GM12873 (cell line): ENCODE measurements around the gene RGS12.

ENCODE experiments used
- CTCF ChIP-seq: IDR thresholded peaks from 2 replicates; pipeline ENCODE4 v1.5.1; 2012; ENCODE audit warnings: low read depth, mild to moderate bottlenecking, moderate library complexity, low read length, control low read depth; ENCODE audit not compliant: insufficient read depth; ENCODE audit errors: missing control alignments

RGS12 gene

GRCh38 chr4:3303923-3304710 lies 11.3 kb downstream of the RGS12 start:
- TF ChIP-seq CTCF: no peak

DNA sequence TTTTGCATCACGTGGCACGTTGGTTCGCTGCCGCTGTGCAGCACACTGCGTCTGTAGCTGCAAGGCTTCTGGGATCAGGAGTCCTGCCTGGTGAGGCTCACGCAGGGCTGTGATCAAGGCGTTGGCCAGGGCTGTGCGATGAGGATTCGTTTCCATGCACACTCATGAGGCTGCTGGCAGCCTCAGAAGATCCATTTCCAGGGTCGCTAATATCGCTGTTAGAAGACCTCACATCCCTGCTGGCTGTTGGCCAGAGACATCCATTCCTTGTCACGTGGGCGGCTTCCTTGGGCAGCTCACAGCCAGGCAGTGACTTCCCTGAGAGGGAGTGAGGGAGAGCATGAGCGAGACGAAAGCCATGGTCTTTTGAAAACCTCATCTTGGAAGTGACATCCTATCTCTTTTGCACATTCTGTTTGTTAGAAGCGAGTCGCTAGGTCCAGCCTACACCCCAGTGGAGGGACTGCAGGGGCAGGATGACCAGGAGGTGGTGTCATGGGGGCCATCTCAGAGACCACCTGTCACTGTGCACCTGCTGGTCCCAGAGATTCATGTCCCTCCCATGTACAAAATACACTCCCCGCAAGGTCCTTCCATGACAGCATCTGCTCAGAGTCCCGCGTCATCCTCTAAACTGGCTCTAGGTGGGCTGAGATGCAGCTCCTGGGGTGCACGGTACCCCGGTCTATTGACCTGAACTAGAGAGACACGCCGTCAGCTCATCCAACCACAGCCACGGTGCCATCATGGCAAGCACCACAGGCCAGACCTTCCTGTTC lies 12.2 kb downstream of the RGS12 start:
- no peak for TF ChIP-seq CTCF

DNA sequence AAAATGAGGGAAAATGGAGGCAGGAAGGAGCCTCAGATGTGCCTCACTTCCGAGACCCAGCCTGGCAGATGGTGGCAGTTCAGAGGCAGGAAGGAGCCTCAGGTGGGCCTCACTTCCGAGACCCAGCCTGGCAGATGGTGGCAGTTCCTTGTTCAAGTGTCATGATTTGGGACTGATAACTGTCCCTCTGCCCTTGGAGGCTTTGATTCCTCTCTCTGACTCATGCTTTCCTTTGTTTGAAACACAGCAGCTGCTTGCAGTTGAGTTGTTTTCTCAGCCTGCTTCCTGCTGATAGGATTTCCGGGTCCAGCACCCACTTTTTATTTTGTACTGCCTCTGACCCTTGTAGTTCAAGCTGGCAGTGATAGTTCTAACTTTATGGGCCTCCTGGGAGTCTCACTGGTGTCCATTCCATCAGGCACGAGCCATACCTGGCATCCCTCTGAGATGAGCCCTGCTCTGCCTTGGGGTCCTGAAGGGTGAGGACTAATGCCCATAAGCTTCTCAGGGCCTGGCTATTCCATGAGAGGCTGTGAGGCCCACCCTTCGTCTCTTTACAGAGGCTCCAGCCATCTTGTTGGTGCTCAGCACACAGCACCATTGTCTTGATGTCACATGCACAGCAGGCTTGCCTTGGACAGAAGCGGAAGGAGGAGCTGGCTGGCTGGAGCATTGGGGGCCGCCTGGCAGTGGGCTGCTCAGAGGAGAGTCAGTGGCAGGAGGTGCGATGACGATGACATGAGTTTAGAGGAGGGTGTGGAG lies 13.0 kb downstream of the RGS12 start:
- TF ChIP-seq CTCF: no peak

GRCh38 chr4:3306450-3306849 lies 13.6 kb downstream of the RGS12 start:
- TF ChIP-seq CTCF: no peak

- TF ChIP-seq CTCF: no peak
Measured at GRCh38 chr4:3307060-3307459, 14.2 kb downstream of the RGS12 start.

DNA sequence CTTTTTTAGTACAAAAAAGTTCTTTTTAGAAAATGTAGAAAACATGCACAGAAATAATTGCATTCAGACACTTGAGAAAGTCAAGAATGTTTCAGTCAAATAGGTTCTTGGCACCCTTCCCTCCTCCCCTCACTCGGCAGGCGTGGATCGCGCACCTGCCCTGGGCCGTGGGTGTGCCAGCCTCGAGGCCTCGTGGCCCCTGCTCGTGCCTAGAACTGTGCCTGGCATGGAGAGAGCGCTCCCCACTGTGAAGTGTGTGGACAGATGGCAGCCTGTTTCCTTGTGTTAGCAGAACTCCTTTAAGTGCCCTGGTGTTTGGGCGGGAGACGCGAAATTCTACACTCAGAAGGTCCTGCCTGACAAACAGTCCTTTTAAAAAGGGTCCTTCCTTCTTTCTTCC lies 14.7 kb downstream of the RGS12 start:
- TF ChIP-seq CTCF: no peak
